HepG2 (cell line): ENCODE measurements around the gene FAM83E. TPM values are rescaled to one million over a fixed set of nuclear protein-coding genes. Genes with fewer than 3 reads are reported as not detected.
A peak's percentile ranks its signal among the peaks of the same experiment; 100 is the strongest.

ENCODE experiments used
- AGO1 ChIP-seq: fragments of 200-400 bp; formaldehyde crosslinking; IDR thresholded peaks from 2 replicates; pipeline ENCODE4 v1.6.1; 2017; ENCODE audit warnings: mild to moderate bottlenecking, low read depth, low read length, moderate library complexity; ENCODE audit not compliant: poor library complexity, severe bottlenecking
- ETV5 ChIP-seq: IDR thresholded peaks from 2 replicates; pipeline ENCODE4 v1.6.1; 2018; ENCODE audit warnings: missing biosample characterization, missing genetic modification reagents, inconsistent platforms, borderline replicate concordance
- ISL2 ChIP-seq: sonication (generic); formaldehyde crosslinking; IDR thresholded peaks from 2 replicates; pipeline ENCODE4 v1.5.0; 2020; ENCODE audit warnings: missing genetic modification reagents
- KDM3A ChIP-seq: IDR thresholded peaks from 2 replicates; pipeline ENCODE4 v1.6.1; 2018; ENCODE audit warnings: low read depth, missing compliant biosample characterization
- MIER3 ChIP-seq: IDR thresholded peaks from 2 replicates; pipeline ENCODE4 v1.6.1; 2016; ENCODE audit warnings: missing compliant biosample characterization, borderline replicate concordance
- NCOA2 ChIP-seq: sonication (generic); formaldehyde crosslinking; IDR thresholded peaks from 2 replicates; pipeline ENCODE4 v1.8.0; 2022; ENCODE audit warnings: inconsistent platforms
- NCOR1 ChIP-seq: fragments of 200-600 bp; sonication (generic); IDR thresholded peaks from 2 replicates; pipeline ENCODE4 v1.7.0; 2017; ENCODE audit warnings: antibody characterized with exemption, low read length, borderline replicate concordance
- PHF5A ChIP-seq: IDR thresholded peaks from one replicate; pipeline ENCODE4 v1.6.1; 2018; ENCODE audit warnings: low read depth, missing genetic modification reagents; ENCODE audit not compliant: unreplicated experiment
- SALL1 ChIP-seq: sonication (generic); formaldehyde crosslinking; IDR thresholded peaks from 2 replicates; pipeline ENCODE4 v1.8.0; 2022; ENCODE audit warnings: mild to moderate bottlenecking, missing genetic modification reagents
- TCF7 ChIP-seq: sonication (generic); IDR thresholded peaks from 2 replicates; pipeline ENCODE4 v1.6.1; 2016; ENCODE audit warnings: antibody characterized with exemption, low read depth
- TMF1 ChIP-seq: sonication (generic); formaldehyde crosslinking; IDR thresholded peaks from 2 replicates; pipeline ENCODE4 v1.8.1; 2022; ENCODE audit warnings: low read depth, missing genetic modification reagents
- ZMYM2 ChIP-seq: sonication (generic); formaldehyde crosslinking; IDR thresholded peaks from 2 replicates; pipeline ENCODE4 v1.8.0; 2022; ENCODE audit warnings: mild to moderate bottlenecking, missing genetic modification reagents
- ZNF282 ChIP-seq: fragments of 450-650 bp; IDR thresholded peaks from 2 replicates; pipeline ENCODE4 v1.6.1; 2018; ENCODE audit not compliant: partially characterized antibody
- ZNF616 ChIP-seq: sonication (generic); formaldehyde crosslinking; IDR thresholded peaks from 2 replicates; pipeline ENCODE4 v1.5.0; 2020; ENCODE audit warnings: low read depth, mild to moderate bottlenecking, missing genetic modification reagents
- ZNF629 ChIP-seq: sonication (generic); formaldehyde crosslinking; conservative IDR thresholded peaks from 2 replicates; pipeline ENCODE4 v1.5.0; 2020; ENCODE audit warnings: missing genetic modification reagents
- ZNF709 ChIP-seq: sonication (generic); formaldehyde crosslinking; IDR thresholded peaks from 2 replicates; pipeline ENCODE4 v1.5.0; 2020; ENCODE audit warnings: mild to moderate bottlenecking, missing genetic modification reagents
- ZNF773 ChIP-seq: sonication (generic); formaldehyde crosslinking; IDR thresholded peaks from 2 replicates; pipeline ENCODE4 v1.4.0; 2020; ENCODE audit warnings: missing genetic modification reagents, borderline replicate concordance
- ZSCAN21 ChIP-seq: sonication (generic); formaldehyde crosslinking; IDR thresholded peaks from 2 replicates; pipeline ENCODE4 v1.8.0; 2022; ENCODE audit warnings: mild to moderate bottlenecking, missing genetic modification reagents, moderate library complexity, borderline replicate concordance
- ZSCAN30 ChIP-seq: sonication (generic); formaldehyde crosslinking; IDR thresholded peaks from 2 replicates; pipeline ENCODE4 v1.5.0; 2020; ENCODE audit warnings: mild to moderate bottlenecking, missing genetic modification reagents
- polyA plus RNA-seq, 8 experiments: library from polyadenylated mRNA; depleted of rRNA in 3 of 8; stranded (reverse) in 7 of 8; unstranded in 1 of 8; fragments of >200 nt; fragmentation: Illumina TruSeq in 4 of 8; extraction: Trizol in 4 of 8; gene quantifications; 2 replicates each; pipeline versions ENCODE4 v1.2.1 to v1.2.3, GENCODE V29; 2011 to 2016; ENCODE audit warnings: low read depth in 4 of 8, missing spikeins in 1 of 8, mixed read lengths in 1 of 8; ENCODE audit not compliant: insufficient read depth in 1 of 8
- total RNA-seq, 5 experiments: library from RNA; depleted of rRNA; stranded (reverse); fragments of >200 nt; fragmentation: Illumina TruSeq; extraction: Trizol; gene quantifications; 2 replicates each; pipeline ENCODE4 v1.2.3, GENCODE V29; 2016; ENCODE audit warnings: low read depth in 1 of 5
- TF ChIP-seq, protein P1 (sequence below): sonication (generic); formaldehyde crosslinking; IDR thresholded peaks from 2 replicates; pipeline ENCODE4 v1.5.1; 2020; ENCODE audit warnings: mild to moderate bottlenecking, missing genetic modification reagents, moderate library complexity
- TF ChIP-seq, protein P2 (sequence below): conservative IDR thresholded peaks from 2 replicates; pipeline ENCODE4 v1.6.1; 2018; ENCODE audit warnings: missing genetic modification reagents

The FAM83E gene
- total and polyA plus RNA-seq, 2 of the 13 experiments (the other 11 are each of a cell fraction or from before 2014, with no cell fraction given) = 0.18 to 0.60 TPM

DNA sequence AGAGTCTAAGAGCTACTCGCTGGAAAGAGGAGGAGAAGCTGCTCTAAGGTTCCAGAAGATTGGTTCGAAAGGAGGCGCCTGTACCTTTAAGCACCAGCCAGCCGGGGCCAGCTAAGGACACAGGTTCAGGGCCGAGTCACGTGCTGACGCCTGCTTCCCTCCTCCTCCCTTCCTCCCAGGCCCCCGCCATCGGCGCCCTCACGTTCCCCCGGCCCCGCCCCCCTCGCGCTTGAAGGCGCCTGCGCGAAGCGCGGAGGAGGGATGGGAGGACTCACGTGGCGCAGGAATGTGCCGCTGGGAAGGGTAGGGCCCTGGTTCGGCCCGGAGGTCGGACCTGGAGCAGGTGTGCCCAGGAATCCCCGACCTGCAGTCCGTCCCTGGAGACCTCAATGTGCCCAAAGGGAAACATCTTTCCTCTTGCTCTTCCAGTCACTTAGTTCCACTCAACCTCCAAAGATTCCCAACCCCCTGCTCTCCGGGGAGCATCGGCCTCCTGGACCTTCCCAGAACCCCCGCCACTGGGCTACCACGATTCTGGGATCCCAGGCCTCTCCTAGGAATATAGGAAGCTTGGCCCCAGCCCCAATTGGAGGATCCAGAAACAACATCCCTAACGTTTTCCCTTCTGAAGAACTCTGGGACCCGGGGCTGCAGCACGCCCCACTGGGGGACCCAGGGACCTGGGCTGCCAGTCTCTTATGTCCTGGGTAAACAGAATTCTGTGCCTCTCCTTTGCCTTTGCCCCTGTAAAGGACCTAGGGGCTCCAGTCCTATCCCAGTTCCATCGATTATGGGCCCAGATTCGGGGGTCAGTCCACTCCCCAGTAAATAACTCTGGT, 19.8 kb upstream of the FAM83E start (continued):
- TF ChIP-seq KDM3A (CRISPR knock-in tag) (peak; percentile 76), TMF1 (CRISPR knock-in tag) (peak; percentile 85), MIER3 (peak; percentile 81; the same call in 1 of the 2 replicates), ZNF709 (peak; percentile 60; the same call in 1 of the 2 replicates), NCOA2 (CRISPR knock-in tag) (peak; percentile 65), ZNF282 (no peak), ZSCAN30 (CRISPR knock-in tag) (peak; percentile 59; the same call in 1 of the 2 replicates), AGO1 (no peak), NCOR1 (peak; percentile 74; the same call in 1 of the 2 replicates), ZSCAN21 (no peak; the same call in 1 of the 2 replicates), ZNF773 (CRISPR knock-in tag) (no peak), PHF5A (CRISPR knock-in tag) (no peak), ZNF629 (CRISPR knock-in tag) (no peak), ZMYM2 (peak; percentile 68; the same call in 1 of the 2 replicates), ETV5 (peak; percentile 50; the same call in 1 of the 2 replicates), ISL2 (CRISPR knock-in tag) (peak; percentile 43; the same call in 1 of the 2 replicates), SALL1 (CRISPR knock-in tag) (peak; percentile 69; the same call in 1 of the 2 replicates), ZNF616 (CRISPR knock-in tag) (peak; percentile 86; the same call in 1 of the 2 replicates), TCF7 (no peak)
- TF ChIP-seq, protein P1, sequence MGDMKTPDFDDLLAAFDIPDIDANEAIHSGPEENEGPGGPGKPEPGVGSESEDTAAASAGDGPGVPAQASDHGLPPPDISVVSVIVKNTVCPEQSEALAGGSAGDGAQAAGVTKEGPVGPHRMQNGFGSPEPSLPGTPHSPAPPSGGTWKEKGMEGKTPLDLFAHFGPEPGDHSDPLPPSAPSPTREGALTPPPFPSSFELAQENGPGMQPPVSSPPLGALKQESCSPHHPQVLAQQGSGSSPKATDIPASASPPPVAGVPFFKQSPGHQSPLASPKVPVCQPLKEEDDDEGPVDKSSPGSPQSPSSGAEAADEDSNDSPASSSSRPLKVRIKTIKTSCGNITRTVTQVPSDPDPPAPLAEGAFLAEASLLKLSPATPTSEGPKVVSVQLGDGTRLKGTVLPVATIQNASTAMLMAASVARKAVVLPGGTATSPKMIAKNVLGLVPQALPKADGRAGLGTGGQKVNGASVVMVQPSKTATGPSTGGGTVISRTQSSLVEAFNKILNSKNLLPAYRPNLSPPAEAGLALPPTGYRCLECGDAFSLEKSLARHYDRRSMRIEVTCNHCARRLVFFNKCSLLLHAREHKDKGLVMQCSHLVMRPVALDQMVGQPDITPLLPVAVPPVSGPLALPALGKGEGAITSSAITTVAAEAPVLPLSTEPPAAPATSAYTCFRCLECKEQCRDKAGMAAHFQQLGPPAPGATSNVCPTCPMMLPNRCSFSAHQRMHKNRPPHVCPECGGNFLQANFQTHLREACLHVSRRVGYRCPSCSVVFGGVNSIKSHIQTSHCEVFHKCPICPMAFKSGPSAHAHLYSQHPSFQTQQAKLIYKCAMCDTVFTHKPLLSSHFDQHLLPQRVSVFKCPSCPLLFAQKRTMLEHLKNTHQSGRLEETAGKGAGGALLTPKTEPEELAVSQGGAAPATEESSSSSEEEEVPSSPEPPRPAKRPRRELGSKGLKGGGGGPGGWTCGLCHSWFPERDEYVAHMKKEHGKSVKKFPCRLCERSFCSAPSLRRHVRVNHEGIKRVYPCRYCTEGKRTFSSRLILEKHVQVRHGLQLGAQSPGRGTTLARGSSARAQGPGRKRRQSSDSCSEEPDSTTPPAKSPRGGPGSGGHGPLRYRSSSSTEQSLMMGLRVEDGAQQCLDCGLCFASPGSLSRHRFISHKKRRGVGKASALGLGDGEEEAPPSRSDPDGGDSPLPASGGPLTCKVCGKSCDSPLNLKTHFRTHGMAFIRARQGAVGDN (CRISPR knock-in tag) = peak; percentile 96
- TF ChIP-seq, protein P2, sequence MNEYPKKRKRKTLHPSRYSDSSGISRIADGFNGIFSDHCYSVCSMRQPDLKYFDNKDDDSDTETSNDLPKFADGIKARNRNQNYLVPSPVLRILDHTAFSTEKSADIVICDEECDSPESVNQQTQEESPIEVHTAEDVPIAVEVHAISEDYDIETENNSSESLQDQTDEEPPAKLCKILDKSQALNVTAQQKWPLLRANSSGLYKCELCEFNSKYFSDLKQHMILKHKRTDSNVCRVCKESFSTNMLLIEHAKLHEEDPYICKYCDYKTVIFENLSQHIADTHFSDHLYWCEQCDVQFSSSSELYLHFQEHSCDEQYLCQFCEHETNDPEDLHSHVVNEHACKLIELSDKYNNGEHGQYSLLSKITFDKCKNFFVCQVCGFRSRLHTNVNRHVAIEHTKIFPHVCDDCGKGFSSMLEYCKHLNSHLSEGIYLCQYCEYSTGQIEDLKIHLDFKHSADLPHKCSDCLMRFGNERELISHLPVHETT = no peak
